Stimulated activated CD8-positive, alpha-beta memory T cell treated with anti-CD3 and anti-CD28 coated beads, Interleukin-15, amount 100 ng/mL, for 24 hours (primary cell): ENCODE data around the gene TIGD2.
"Not testable (repeated sequence)": the region's sequence is repeated elsewhere in the genome, so short reads cannot be mapped to it uniquely, and the experiment has no call there.

Experiments used
- DNase-seq: peaks from one replicate; pipeline ENCODE4 v3.0.0-alpha.2; 2020; ENCODE audit warnings: low read depth

TIGD2 gene

GRCh38 chr4:89119836-89120235 is 8.5 kb downstream of the TIGD2 start:
- DNase-seq: no peak

- DNase-seq: no peak
These were observed 10.2 kb downstream of the TIGD2 start for GRCh38 chr4:89121387-89122068.

GRCh38 chr4:89123451-89123851 is 12.1 kb downstream of the TIGD2 start:
- no peak for DNase-seq

- no peak for DNase-seq
These were observed 14.8 kb downstream of the TIGD2 start for GRCh38 chr4:89125901-89126782.

GRCh38 chr4:89129080-89129640 is 17.8 kb downstream of the TIGD2 start:
- no peak for DNase-seq

GRCh38 chr4:89134775-89135319 is 23.5 kb downstream of the TIGD2 start:
- no peak for DNase-seq

- DNase-seq: no peak
These were observed 25.2 kb downstream of the TIGD2 start for GRCh38 chr4:89136525-89136924.

- no peak for DNase-seq
These were observed 25.9 kb downstream of the TIGD2 start for GRCh38 chr4:89137231-89137630.

GRCh38 chr4:89137695-89138094 is 26.4 kb downstream of the TIGD2 start:
- DNase-seq: no peak

GRCh38 chr4:89140168-89140759 is 28.9 kb downstream of the TIGD2 start:
- DNase-seq: no peak

- DNase-seq: no peak
These were observed 31.6 kb downstream of the TIGD2 start for GRCh38 chr4:89142691-89143669.

GRCh38 chr4:89144652-89145051 is 33.3 kb downstream of the TIGD2 start:
- DNase-seq: not testable (repeated sequence)

- DNase-seq: no peak
These were observed 34.9 kb downstream of the TIGD2 start for GRCh38 chr4:89146196-89146595.

GRCh38 chr4:89152972-89153371 is 41.6 kb downstream of the TIGD2 start:
- no peak for DNase-seq

GRCh38 chr4:89156174-89156914 is 45.0 kb downstream of the TIGD2 start:
- DNase-seq: no peak

GRCh38 chr4:89157488-89158024 is 46.2 kb downstream of the TIGD2 start:
- DNase-seq: no peak

- DNase-seq: no peak
These were observed 47.7 kb downstream of the TIGD2 start for GRCh38 chr4:89158884-89159503.

GRCh38 chr4:89160806-89161205 is 49.5 kb downstream of the TIGD2 start:
- DNase-seq: no peak

- DNase-seq: no peak
These were observed 50.5 kb downstream of the TIGD2 start for GRCh38 chr4:89161841-89162240.

GRCh38 chr4:89162496-89162895 is 51.2 kb downstream of the TIGD2 start:
- no peak for DNase-seq
